K562 (cell line): ENCODE measurements around the gene MALAT1. TPM values are rescaled to one million over a fixed set of nuclear protein-coding genes. Genes with fewer than 3 reads are reported as not detected.

Experiments
- BRD9 ChIP-seq: fragments of 450-650 bp; IDR thresholded peaks from 2 replicates; pipeline ENCODE4 v1.6.1; 2018; ENCODE audit warnings: low read depth; ENCODE audit not compliant: partially characterized antibody
- C11orf30 ChIP-seq: fragments of 450-650 bp; IDR thresholded peaks from 2 replicates; pipeline ENCODE4 v1.6.1; 2016; ENCODE audit warnings: low read depth, mild to moderate bottlenecking
- ETS2 ChIP-seq: IDR thresholded peaks from 2 replicates; pipeline ENCODE4 v1.6.1; 2016; ENCODE audit warnings: borderline replicate concordance, missing genetic modification characterization, mild to moderate bottlenecking, moderate library complexity, missing compliant biosample characterization; ENCODE audit not compliant: poor library complexity, severe bottlenecking
- EZH2 ChIP-seq: IDR thresholded peaks from 2 replicates; pipeline ENCODE4 v1.6.1; 2012; ENCODE audit warnings: low read depth, mild to moderate bottlenecking, inconsistent platforms, low read length, borderline replicate concordance
- FOSL1 ChIP-seq: fragments of 200-800 bp; sonication (Bioruptor generic); conservative IDR thresholded peaks from 2 replicates; pipeline ENCODE4 v1.6.1; 2016; ENCODE audit warnings: missing genetic modification characterization, missing compliant biosample characterization
- HNRNPH1 ChIP-seq: fragments of 200-400 bp; formaldehyde crosslinking; optimal IDR thresholded peaks from 2 replicates; pipeline ENCODE3; 2017; ENCODE audit warnings: low read depth, mild to moderate bottlenecking, low read length, moderate library complexity
- KAT2B ChIP-seq: IDR thresholded peaks from one replicate; pipeline ENCODE4 v1.6.1; 2012; ENCODE audit warnings: low read depth, mild to moderate bottlenecking, control low read depth, inconsistent platforms, low read length, moderate library complexity
- KLF10 ChIP-seq: fragments of 250-450 bp; sonication (Bioruptor Pico); IDR thresholded peaks from 2 replicates; pipeline ENCODE4 v1.6.1; 2021; ENCODE audit warnings: matching md5 sums
- LCOR ChIP-seq: sonication (generic); formaldehyde crosslinking; IDR thresholded peaks from 2 replicates; pipeline ENCODE4 v1.8.0; 2022; ENCODE audit warnings: mild to moderate bottlenecking, missing genetic modification reagents
- NONO ChIP-seq, 2 experiments: fragments of 200-400 bp in 1 of 2; fragments of 450-650 bp in 1 of 2; formaldehyde crosslinking in 1 of 2; IDR thresholded peaks; 2 replicates each; pipeline ENCODE4 v1.6.1; 2017; ENCODE audit warnings: low read depth in 2 of 2, mild to moderate bottlenecking in 2 of 2, moderate library complexity in 2 of 2, low read length in 1 of 2
- NR0B1 ChIP-seq: fragments of 450-650 bp; IDR thresholded peaks from one replicate; pipeline ENCODE4 v1.6.1; 2018; ENCODE audit warnings: mild to moderate bottlenecking, moderate library complexity; ENCODE audit not compliant: partially characterized antibody
- NRF1 ChIP-seq, 2 experiments: fragments of 450-650 bp; IDR thresholded peaks in 1 of 2; conservative IDR thresholded peaks in 1 of 2; 2 replicates each; pipeline ENCODE4 v1.6.1; 2014; ENCODE audit warnings: mild to moderate bottlenecking in 2 of 2
- RAD51 ChIP-seq: fragments of 450-650 bp; IDR thresholded peaks from 2 replicates; pipeline ENCODE4 v1.7.1; 2016; ENCODE audit warnings: low read depth, mild to moderate bottlenecking, borderline replicate concordance
- TAF1 ChIP-seq: IDR thresholded peaks from 2 replicates; pipeline ENCODE4 v1.6.1; 2011; ENCODE audit warnings: mild to moderate bottlenecking, low read length, moderate library complexity; ENCODE audit not compliant: insufficient read depth, control insufficient read depth, severe bottlenecking; ENCODE audit errors: extremely low read depth
- TAF9B ChIP-seq: fragments of 450-650 bp; IDR thresholded peaks from 2 replicates; pipeline ENCODE4 v1.6.1; 2018; ENCODE audit warnings: mild to moderate bottlenecking; ENCODE audit not compliant: partially characterized antibody
- TBP ChIP-seq: optimal IDR thresholded peaks from 2 replicates; pipeline ENCODE3; 2011; ENCODE audit warnings: low read depth, low read length, improper control_type of control experiment
- TFE3 ChIP-seq: fragments of 450-650 bp; formaldehyde crosslinking; IDR thresholded peaks from 2 replicates; pipeline ENCODE4 v1.4.0; 2020; ENCODE audit warnings: mild to moderate bottlenecking, mixed read lengths
- ZBTB34 ChIP-seq: fragments of 250-450 bp; sonication (Bioruptor Pico); IDR thresholded peaks from 2 replicates; pipeline ENCODE4 v1.8.0; 2021; ENCODE audit warnings: mild to moderate bottlenecking, moderate library complexity
- ZNF639 ChIP-seq, 2 experiments: fragments of 200-800 bp in 1 of 2; sonication (Bioruptor generic) in 1 of 2; sonication (generic) in 1 of 2; formaldehyde crosslinking in 1 of 2; IDR thresholded peaks in 1 of 2; conservative IDR thresholded peaks in 1 of 2; 2 replicates each; pipeline versions ENCODE4 v1.5.0 to v1.6.1; 2016 to 2020; ENCODE audit warnings: missing compliant biosample characterization in 1 of 2, missing genetic modification characterization in 1 of 2, missing genetic modification reagents in 1 of 2
- polyA plus RNA-seq, 8 experiments: library from polyadenylated mRNA; depleted of rRNA in 4 of 8; stranded (reverse) in 5 of 8; unstranded in 3 of 8; fragments of >200 nt; fragmentation: Nextera tagmentation in 2 of 8; fragmentation: Illumina TruSeq in 1 of 8; extraction: Ambion mirVana in 2 of 8; extraction: Trizol in 1 of 8; gene quantifications; 2 replicates each; pipeline versions ENCODE4 v1.2.1 to v1.2.3, GENCODE V29; 2011 to 2014; ENCODE audit warnings: inconsistent platforms in 1 of 8, missing spikeins in 1 of 8
- total RNA-seq, 7 experiments: library from RNA; depleted of rRNA in 6 of 7; stranded (reverse); fragments of >200 nt in 6 of 7; fragmentation: Illumina TruSeq in 2 of 7; extraction: Trizol in 2 of 7; gene quantifications; 2 replicates each; pipeline versions ENCODE4 v1.2.1 to v1.2.3, GENCODE V29; 2011 to 2021; ENCODE audit warnings: low replicate concordance in 1 of 7

The MALAT1 gene
- total and polyA plus RNA-seq, 9 of the 15 experiments (the other 6 are each of a cell fraction or from before 2014, with no cell fraction given): 363 to 8,715 (median 2,351) TPM

GRCh38 chr11:65498977-65499712 lies at the start of gene MALAT1 (continued):
- TF ChIP-seq TBP: no peak
- TF ChIP-seq NRF1 (conservative IDR thresholded peaks at IDR 0.05 in 1 of 2, IDR thresholded peaks at IDR 0.05 in 1 of 2): no peak; a peak in 2 of 4 replicates
- no peak for TF ChIP-seq NR0B1
- no peak for TF ChIP-seq EZH2
- peak; percentile 96 for TF ChIP-seq TAF9B
- TF ChIP-seq ETS2: peak; percentile 70
- no peak for TF ChIP-seq ZBTB34 (CRISPR knock-in tag)
- peak; percentile 93 for TF ChIP-seq LCOR (CRISPR knock-in tag)
- peak; percentile 20 to 76; a peak in 2 of 4 replicates for TF ChIP-seq NONO (IDR thresholded peaks at IDR 0.05; ENCODE audit: low read depth in 2 of 2, low read length in 1 of 2)
- peak; percentile 97 for TF ChIP-seq KLF10
- TF ChIP-seq ZNF639 (CRISPR knock-in tag; conservative IDR thresholded peaks at IDR 0.05 in 1 of 2, IDR thresholded peaks at IDR 0.05 in 1 of 2): no peak
- TF ChIP-seq HNRNPH1: no peak
- TF ChIP-seq C11orf30: no peak
- no peak for TF ChIP-seq RAD51
- peak; percentile 73 for TF ChIP-seq TFE3 (CRISPR knock-in tag)
- TF ChIP-seq FOSL1: peak; percentile 63; the same call in 1 of the 2 replicates
- TF ChIP-seq BRD9: no peak
- no peak for TF ChIP-seq KAT2B
- TF ChIP-seq TAF1: peak; percentile 100
